NCI-H2107 (cell line): ENCODE data around the gene PAK2.
A peak's percentile ranks its signal among the peaks of the same experiment; 100 is the strongest.
"Not testable (repeated sequence)": the region's sequence is repeated elsewhere in the genome, so short reads cannot be mapped to it uniquely, and the experiment has no call there.

Experiments
- DNase-seq: peaks from one replicate; lab custom pipeline; 2025; lab: John Stamatoyannopoulos, UW

PAK2 gene

DNA sequence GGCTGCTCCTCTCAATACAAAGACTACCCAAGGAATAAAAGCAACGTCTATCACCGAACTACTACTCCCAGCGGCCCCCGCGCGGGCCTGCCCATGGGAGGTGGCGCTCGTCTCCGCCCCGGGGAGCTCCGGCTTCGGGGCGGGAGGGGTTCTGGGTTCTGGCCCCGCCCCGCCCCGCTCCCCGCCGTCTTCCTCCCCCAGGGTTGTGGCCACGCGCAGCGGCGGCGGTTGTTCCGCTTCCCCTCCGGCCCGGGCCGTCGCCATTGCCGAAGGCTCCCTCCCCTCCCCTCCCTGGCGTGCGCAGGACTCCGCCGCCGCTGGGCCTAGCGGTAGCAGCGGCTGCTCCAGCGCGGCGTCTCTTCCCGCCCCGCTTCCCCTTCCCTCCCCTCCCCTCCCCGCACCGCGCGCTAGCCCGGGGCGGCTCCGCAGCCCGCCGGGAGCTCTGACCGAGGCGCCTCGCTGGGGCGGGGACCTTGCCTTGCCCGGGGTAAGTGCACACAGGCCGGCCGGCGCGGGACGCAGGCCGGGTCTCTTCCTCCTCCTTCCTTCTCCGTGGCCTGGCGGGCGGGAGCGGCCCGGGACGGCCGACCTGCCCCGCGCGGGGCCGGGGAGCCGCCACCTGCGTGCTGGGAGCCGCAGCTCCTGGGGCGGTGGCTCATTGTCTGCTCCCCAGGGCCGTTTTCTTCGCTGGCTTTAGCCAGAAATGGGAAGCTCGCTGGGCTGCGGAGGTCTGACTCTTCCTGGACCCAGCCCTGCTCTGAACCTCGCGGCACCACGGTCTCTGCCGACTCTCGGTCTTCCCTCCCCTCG, at the start of gene PAK2:
Gene PAK2, plus strand, starts transcription at position 187 of the 810 bp plus-strand sequence. CDS start 42,790 bp downstream, outside the sequence.
- peak; percentile 97 for DNase-seq

DNA sequence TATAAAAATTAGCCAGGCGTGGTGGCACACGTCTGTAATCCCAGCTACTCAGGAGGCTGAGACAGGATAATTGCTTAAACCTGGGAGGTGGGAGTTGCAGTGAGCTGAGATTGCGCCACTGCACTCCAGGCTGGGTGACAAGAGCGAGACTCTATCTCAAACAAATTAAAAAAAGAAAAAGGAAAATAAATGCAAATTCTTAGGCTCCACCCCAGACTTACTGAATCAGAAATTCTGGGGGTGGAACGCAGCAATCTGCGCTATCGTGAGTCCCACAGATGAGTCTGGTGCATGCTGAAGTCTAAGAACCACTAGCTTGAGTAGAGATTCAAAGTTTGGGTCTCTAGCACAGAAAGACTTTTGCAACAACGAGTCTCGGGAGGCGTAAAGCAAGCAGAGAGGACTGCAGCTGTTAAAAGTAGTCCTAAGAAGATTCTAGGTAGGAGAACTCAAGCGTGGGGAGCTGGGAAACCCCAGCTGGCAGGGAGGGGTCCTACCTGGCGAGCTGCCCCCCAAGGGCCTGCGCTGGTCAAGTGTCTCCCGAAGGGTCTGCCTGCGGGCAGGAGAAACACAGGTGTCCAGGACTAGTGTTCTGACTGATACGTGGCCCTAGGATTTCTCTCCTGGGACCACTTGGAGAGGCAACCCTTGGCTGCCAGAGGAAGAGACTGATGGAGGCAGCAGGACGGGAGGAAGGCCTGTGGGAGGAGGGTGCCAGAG, 49.6 kb upstream of the PAK2 start:
- no peak for DNase-seq

DNA sequence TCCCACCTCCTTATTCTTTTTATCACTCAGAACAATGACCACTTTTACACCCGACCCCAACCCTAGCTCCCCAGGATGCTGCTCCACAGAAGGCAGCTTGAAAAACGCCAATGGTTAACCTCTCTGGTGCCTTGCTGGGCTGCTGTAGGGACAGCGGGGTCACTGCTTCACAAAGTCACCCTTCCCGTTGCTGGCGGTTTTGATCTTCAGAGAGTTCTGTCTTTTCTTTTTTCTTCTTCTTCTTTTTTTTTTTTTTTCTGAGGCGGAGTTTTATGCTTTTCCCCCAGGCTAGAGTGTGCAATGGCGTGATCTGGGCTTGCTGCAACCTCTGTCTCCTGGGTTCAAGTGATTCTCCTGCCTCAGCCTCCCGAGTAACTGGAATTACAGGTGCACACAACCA, 48.3 kb upstream of the PAK2 start:
- no peak for DNase-seq

DNA sequence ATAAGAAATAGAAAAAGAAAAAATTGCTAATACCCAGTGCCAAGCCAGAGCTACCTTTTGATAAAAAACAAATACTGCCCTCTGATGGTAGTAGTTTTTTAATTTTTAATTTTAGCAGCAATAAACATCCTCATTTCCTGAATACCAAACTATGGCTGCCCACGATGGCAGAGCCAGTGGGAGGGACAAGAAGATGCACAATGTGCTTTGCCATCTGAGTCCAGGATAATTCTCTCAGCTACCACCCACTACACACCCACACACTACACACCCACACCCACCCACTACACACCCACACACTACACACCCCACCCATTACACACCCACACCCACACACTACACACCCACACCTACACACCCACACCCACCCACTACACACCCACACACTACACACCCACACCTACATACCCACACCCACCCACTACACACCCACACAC, 45.4 kb upstream of the PAK2 start:
- peak; percentile 33 for DNase-seq

DNA sequence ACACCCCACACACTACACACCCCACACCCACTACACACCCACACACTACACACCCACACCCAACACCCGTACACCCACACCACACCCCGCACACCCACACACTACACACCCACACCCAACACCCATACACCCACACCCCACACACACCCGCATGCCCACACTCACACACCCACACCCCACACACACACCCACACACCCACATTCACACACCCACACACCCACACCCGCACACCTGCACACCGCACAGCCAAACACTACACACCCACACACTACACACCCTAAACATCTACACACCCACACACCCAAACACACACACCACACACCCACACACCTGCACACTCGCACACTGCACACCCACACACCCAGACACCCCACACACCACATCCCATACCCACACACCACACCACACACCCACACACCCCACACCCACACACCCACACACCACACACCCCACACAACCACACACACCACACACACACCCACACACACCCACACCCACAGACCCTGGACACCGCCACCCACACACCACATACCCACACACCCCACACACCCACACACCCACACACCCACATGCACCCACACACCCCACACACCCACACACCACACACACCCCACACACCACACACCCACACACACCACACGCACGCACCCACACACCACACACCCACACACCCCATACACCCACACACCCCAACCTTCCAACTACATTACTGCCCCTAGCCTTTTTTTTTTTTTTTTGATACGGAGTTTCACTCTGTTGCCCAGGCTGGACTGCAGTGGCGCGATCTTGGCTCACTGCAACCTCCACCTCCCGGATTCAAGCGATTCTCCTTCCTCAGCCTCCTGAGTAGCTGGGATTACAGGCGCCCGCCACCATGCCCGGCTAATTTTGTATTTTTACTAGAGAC, 44.5 kb upstream of the PAK2 start:
- no peak for DNase-seq

DNA sequence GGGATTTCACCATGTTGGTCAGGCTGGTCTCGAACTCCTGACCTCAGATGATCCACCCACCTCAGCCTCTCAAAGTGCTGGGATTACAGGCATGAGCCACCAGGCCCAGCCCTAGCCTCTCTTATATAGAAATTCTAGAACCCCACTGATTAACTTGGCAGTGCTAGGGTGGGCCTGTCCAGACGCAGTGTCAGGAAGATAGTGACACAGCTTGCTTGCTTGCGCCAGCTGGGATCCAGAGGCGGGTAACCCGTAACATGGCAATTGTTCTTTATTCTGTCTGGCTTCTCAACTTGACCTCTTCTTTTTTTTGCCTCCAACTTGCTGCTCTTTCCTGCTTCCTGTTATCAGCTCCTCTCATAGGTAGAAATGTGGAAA, 43.8 kb upstream of the PAK2 start:
- DNase-seq, result no peak

DNA sequence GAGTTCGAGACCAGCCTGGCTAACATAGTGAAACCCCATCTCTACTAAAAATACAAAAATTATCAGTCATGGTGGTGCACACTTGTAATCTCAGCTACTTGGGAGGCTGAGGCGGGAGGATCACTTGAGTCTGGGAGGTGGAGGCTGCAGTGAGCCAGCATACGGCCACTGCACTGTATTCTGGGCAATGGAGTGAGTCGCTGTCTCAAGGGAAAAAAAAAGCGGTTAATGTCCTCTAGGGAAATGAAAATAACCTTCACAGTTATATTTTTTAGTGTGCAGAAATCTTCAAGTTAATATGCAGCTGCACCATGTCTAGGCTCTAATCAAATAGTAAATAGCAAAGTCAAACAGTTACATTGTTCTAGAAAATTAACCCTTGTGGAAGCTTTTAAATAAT, 42.4 kb upstream of the PAK2 start:
- no peak for DNase-seq

DNA sequence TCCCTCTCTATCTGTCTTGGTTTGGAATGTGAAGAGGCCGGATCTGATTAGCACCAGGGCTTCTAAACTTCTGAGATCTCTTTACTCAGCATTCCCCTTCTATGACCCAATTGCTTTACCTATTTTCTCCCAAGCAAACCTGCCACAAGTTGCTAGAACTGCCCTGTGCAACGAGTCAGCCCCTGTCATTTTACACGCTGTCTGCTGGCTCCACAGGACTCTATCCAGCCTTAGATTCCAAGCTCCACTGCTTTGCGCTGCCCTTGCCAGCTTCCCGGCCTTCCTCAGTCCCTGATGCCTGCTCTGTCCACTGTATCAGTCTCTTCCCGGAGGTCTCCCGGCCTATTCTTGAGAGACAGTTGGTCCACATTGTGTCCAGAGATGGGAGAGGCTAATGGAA, 39.9 kb upstream of the PAK2 start:
- DNase-seq, result no peak

DNA sequence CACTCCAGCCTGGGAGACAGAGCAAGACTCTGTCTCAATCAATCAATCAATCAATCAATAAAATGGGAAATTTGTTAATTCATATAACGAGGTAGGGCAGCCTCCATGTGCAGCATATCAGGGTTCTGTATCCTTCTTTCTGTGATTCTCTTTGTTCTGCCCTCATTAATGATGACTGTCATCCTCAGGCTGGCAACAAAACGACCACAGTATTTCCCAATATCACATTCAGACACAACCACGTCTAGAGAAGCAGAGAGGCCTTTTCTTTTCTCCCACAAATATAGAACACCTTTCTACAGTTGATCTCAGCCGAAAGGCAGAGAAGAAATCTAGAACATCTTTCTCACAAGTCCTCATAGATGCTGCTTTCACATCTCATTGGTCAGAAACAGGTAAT, 38.9 kb upstream of the PAK2 start:
- no peak for DNase-seq

DNA sequence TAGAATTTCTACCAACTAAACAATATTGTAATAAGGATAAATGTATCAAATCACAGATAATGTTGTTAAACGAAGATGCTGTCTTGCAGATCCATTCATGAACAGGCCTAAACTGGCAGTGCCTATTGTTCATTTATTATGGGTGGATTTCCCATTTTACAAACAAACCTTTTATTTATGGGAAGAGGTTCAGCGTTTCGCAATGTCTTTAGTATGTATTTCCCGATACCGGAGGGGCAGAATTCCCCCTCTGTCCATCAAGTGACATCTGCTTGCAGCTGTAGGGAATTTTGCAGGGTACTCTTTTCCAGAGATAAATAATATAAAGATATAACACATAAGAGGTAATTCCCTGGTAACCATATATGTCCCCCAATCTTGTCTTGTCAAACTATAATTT, 33.3 kb upstream of the PAK2 start:
- DNase-seq, result no peak

DNA sequence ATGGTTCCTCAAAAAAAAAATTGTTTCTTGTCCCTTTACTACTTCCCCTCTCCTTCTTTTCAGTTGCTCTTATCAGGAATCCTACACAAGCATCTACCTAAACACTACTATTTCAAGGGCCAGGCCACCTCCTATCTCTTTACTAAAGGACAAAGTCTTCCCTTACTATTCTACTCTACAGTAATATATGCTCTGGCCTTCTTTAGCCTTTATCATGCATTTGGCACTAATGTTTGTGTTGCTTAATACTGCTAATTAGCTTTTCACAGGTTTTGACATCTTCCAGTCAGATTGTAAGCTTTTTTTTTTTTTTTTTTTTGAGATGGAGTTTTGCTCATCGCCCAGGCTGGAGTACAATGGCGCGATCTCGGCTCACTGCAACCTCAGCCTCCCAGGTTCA, 32.9 kb upstream of the PAK2 start:
- DNase-seq, result no peak

DNA sequence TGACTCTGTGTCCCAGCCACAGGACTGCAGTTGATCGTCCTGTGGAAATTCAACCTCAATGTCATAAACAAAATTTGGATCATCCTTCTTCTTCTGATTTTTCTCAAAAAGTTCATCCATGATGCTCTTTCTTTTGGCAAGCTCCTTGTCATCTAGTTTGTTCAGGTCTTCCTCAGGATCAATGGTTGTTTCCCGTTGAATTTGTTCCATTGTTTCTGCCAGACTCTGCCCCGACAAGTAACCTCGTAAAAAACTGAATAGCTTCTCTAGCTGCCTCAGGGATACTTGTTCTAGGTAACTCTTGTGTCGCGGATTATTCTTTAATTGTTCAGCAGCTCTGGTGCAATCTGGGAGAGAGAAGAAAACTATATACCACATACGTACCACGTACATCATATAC, 32.1 kb upstream of the PAK2 start:
- DNase-seq, result no peak

DNA sequence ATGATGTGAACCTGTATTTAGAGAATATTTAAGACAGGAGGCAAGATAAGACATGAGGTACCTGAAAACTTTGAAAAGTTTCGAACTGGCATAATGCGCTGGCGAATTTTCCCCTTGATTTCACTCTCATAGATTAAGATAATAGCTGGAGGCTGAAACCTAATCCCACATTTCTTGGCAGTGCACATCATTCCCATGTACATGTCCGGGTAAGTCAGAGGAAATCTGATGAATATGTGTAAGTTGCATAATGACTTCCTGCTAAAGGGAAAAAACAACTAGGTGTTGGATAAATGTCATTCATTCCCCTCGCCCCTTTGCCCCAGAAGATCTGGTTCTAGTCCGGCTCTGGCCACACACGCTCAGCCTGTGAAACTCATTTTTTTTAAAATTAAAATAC, 31.2 kb upstream of the PAK2 start:
- no peak for DNase-seq

DNA sequence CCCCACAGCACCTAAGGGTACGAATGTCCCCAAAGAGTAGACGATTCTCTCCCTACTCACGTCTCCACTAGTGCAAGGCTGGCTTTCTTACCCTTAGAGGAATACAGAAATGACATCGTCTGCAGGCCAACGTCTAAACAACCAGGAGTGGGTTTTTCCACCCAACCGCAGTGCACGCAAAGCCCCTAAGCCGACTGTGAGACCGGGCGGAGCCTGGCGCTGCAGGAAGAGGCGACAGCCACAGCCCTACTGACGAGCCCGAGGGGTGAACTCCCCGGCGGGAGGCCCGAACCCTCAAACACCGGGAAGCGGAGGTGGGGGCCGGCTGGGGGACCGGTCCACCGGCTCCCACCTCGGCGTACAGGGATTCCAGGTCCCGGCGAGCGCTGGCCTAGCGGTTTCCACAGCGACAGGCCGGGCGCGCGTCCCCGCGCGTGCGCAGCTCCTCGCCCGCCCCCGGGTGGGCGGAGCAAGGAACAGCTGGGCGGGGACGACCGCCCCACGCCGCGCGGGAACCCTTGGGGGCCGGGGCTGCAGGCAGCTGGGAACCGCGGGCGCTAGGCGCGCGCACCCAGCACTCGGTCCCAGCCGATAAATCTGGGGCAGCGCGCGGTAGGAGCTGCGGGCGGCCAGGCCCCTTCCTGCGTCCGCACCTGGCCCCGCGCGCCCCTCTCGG, 27.7 kb upstream of the PAK2 start, which contains the start of the genes CEP19 and PIGX:
Gene CEP19, minus strand, starts transcription at position 413 of the 676 bp plus-strand sequence. CDS start 3,593 bp downstream, outside the sequence.
Gene PIGX, plus strand, starts transcription at position 540 of the 676 bp plus-strand sequence.
- DNase-seq, result peak; percentile 98

DNA sequence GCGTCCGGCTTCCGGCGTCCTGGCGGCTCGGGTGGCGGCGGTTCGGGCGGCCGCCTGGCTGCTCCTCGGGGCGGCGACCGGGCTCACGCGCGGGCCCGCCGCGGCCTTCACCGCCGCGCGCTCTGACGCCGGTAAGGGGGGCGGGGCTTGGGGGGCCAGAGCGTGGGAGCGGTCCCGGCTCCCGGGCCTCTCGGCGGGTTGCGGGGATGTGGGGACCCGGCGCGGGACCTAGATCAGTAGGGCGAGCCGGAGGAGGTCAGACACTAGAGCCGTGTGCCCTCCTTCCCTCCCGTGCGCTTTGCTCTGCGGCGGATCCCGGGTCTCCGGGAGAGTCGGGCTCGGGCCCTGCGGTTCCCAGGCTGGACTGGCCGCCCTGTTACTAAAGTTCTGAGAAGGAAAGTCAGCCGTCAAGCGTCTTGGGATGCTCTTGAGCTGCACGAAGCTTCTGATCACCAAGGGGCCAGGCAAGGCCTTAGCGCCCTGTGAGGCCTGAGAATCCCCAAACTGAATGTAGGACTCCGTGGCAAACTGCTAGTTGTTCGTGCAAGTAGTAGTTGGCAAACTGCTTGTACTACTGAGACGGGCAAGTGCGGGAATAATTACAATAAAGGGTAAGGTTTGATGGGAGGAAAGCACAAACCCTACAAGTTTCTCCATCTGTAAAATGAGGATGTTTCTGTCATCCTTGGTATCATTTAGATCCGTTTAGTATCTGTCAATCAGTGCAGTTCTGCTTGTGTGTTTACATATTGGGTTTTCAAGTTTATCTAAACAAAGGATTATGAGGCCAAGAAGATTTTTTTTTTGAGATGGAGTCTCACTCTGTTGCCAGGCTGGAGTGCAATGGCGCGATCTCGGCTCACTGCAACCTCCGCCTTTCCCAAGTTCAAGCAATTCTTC, 26.9 kb upstream of the PAK2 start:
- DNase-seq, result peak; percentile 57

DNA sequence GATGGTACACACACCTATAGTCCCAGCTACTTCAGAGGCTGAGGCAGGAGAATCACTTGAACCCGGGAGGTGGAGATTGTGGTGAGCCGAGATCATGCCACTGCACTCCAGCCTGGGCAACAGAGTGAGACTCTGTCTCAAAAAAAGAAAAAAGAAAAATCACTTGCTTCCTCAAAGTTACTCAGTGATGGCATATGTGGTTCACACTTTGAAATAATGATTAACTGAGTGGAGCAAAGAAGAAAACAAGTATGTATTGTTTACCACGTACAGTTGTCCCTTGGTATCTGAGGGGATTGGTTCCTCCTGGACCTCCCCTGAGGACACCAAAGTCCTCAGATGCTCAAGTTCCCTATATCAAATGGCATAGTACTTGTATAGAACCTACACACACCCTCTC, 22.5 kb upstream of the PAK2 start:
- not testable (repeated sequence) for DNase-seq

DNA sequence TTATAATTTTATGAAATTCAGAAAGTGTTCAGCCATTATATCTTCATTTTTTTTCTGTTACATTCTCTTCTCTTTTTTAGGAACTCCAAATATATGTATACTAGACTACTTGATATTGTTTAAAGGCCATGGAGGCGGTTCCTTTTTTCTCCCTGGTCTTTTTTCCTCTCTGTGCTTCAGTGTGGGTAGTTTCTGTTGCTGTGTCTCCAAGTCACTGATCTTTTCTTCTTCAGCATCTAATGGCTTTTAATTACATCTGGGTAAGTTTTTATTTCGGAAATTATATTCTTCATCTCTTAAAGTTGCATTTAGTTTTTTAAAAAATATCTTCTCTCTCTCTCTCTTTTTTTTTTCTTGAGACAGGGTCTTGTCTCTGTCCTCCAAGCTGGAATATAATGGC, 18.6 kb upstream of the PAK2 start:
- no peak for DNase-seq

DNA sequence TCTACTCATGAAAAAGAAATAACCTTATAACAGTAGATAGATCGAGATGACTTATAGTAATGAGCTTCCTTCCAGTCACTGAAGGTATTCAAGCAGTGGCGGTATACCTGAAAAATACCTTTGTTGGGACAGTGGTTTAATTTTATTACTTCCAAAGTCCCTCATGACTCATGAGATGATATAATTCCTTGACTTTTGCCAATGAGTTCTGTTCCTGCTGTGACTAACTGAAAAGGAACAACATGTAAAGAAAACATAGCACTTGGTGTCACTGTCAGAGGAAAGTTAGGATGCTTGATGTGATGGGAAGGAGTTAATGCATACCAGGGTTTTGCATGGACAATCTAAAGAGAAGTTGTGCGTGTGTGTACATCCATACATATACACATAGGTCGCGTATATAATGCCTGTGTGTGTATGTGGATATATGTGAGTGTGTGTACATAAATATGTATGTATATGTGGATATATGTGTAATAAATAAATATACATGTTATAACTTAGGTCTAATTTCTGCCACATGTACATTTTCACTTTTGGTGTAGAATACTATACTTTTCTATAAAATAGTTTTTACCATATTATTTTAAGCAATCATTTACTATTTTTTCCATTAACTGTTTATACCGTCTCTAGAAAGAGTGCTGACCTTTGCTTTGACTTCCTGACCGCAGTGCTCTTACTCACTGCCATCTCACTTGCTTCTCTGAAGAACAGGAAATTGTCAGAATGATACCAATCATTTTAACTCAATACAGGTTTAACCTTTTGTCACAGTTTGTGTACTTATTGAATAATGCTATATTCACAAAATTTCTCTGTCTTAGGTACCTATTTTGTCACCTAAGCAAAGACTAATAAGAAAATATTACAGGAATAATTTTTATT, 12.6 kb upstream of the PAK2 start:
- DNase-seq, result no peak

DNA sequence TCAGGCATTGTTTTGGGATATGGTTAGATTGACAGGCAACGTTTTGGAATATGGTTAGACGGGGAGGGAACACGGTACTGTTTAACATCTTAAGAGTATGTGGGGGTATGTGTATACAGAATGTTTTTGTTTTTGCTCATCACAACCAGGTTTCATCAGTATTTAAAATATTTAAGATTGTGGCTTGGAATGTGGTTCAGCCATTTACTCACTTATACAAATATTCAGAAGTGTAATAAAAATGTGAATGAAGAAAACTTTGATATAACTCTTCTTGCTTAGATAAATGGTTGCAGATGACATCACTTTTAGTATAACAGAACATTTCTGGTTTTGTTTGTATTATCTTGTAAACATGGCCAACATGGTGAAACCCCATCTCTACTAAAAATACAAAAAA, 3.9 kb upstream of the PAK2 start:
- no peak for DNase-seq
